BE2C (cell line): ENCODE results near the gene GTF3C1.

Source experiments
- DNase-seq: peaks from one replicate; pipeline ENCODE4 v3.0.0-alpha.2; 2020
- H3K27me3 ChIP-seq: fragments of 250-450 bp; sonication (Bioruptor Pico); 2 replicates; pipeline ENCODE4 v1.5.1; 2020; ENCODE audit warnings: mild to moderate bottlenecking
- H3K36me3 ChIP-seq: fragments of 250-450 bp; sonication (Bioruptor Pico); 2 replicates; pipeline ENCODE4 v1.5.1; 2020; ENCODE audit warnings: mild to moderate bottlenecking
- H3K4me1 ChIP-seq: fragments of 250-450 bp; sonication (Bioruptor Pico); 2 replicates; pipeline ENCODE4 v1.5.1; 2020
- H3K4me3 ChIP-seq: 2 replicates; pipeline ENCODE4 v1.5.1; 2011; ENCODE audit warnings: low read depth, low read length
- H3K9me3 ChIP-seq: fragments of 250-450 bp; sonication (Bioruptor Pico); 2 replicates; pipeline ENCODE4 v1.5.1; 2020
- TF ChIP-seq, protein P1 (sequence below): IDR thresholded peaks from 2 replicates; pipeline ENCODE4 v1.5.1; 2012; ENCODE audit warnings: mild to moderate bottlenecking, low read depth, low read length

GTF3C1 gene

DNA sequence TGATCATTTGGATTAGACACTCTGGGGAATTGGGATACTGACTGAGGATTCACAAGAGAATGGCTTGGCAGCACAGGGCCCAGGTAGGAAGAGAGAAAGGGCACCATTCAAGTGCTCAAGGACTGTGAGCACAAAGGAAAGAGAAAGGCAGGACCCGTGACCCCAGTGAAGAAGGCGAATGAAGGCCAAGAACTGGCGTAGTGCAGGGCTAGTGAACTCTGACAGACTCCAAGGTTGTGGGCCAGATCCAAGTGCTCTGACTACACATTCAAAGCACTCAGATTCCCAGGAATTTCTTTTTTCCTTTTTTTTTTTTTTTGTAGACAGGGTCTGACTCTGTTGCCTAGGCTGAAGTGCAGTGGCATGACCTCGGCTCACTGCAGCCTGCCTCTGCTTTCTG is 5.0 kb downstream of the GTF3C1 start:
- H3K9me3 ChIP-seq: no peaks in the 10 kb centered on the region
- H3K36me3 ChIP-seq: peaks cover 65% of the 10 kb centered on the region
- DNase-seq: no peak
- H3K27me3 ChIP-seq: no peaks in the 10 kb centered on the region
- H3K4me3 ChIP-seq: no peak overlapping the region
- TF ChIP-seq, protein P1, sequence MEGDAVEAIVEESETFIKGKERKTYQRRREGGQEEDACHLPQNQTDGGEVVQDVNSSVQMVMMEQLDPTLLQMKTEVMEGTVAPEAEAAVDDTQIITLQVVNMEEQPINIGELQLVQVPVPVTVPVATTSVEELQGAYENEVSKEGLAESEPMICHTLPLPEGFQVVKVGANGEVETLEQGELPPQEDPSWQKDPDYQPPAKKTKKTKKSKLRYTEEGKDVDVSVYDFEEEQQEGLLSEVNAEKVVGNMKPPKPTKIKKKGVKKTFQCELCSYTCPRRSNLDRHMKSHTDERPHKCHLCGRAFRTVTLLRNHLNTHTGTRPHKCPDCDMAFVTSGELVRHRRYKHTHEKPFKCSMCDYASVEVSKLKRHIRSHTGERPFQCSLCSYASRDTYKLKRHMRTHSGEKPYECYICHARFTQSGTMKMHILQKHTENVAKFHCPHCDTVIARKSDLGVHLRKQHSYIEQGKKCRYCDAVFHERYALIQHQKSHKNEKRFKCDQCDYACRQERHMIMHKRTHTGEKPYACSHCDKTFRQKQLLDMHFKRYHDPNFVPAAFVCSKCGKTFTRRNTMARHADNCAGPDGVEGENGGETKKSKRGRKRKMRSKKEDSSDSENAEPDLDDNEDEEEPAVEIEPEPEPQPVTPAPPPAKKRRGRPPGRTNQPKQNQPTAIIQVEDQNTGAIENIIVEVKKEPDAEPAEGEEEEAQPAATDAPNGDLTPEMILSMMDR: no peak
- H3K4me1 ChIP-seq: peaks cover 6% of the 10 kb centered on the region

- Histone ChIP-seq H3K4me3 (no peak overlapping the region), H3K36me3 (peaks cover 71% of the 10 kb centered on the region), H3K4me1 (peaks cover 6% of the 10 kb centered on the region), H3K27me3 (no peaks in the 10 kb centered on the region), H3K9me3 (no peaks in the 10 kb centered on the region)
- no peak for DNase-seq
- TF ChIP-seq, protein P1: no peak
These were observed 5.9 kb downstream of the GTF3C1 start for GRCh38 chr16:27543801-27544200.

- Histone ChIP-seq H3K4me1 (no peaks in the 10 kb centered on the region), H3K4me3 (no peak overlapping the region), H3K27me3 (no peaks in the 10 kb centered on the region), H3K9me3 (no peaks in the 10 kb centered on the region), H3K36me3 (peaks cover 80% of the 10 kb centered on the region)
- no peak for DNase-seq
- TF ChIP-seq, protein P1: no peak
These were observed 10.1 kb downstream of the GTF3C1 start for GRCh38 chr16:27539636-27540035.

- DNase-seq: no peak
- Histone ChIP-seq H3K4me1 (no peaks in the 10 kb centered on the region), H3K27me3 (no peaks in the 10 kb centered on the region), H3K4me3 (no peak overlapping the region), H3K9me3 (no peaks in the 10 kb centered on the region), H3K36me3 (peaks cover 79% of the 10 kb centered on the region)
- TF ChIP-seq, protein P1: no peak
These were observed 10.6 kb downstream of the GTF3C1 start for GRCh38 chr16:27539120-27539519.

- H3K4me1 ChIP-seq: no peaks in the 10 kb centered on the region
- peaks cover 79% of the 10 kb centered on the region for H3K36me3 ChIP-seq
- DNase-seq: no peak
- no peaks in the 10 kb centered on the region for H3K9me3 ChIP-seq
- H3K27me3 ChIP-seq: no peaks in the 10 kb centered on the region
- TF ChIP-seq, protein P1: no peak
- no peak overlapping the region for H3K4me3 ChIP-seq
These were observed 11.2 kb downstream of the GTF3C1 start for GRCh38 chr16:27538528-27538927.

DNA sequence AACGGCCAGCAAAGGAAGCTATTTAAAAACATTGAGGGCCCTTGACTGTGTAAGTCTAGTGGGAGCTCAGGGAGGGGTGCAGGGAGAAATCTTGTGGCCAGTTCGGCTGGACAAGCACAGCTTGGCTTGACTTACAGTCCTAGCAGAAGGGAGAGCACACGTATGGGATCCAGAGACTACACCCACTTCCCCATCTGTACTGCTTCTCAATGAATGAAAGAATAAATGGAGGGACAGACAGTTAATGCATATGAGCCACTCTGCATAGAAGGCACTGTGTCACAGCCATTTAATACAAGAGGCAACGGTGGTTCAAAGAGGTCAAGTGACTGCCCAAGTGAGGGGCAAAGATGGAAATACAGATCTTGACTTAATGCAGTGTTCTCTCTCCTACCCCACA is 15.5 kb downstream of the GTF3C1 start:
- peaks cover 81% of the 10 kb centered on the region for H3K36me3 ChIP-seq
- H3K9me3 ChIP-seq: no peaks in the 10 kb centered on the region
- DNase-seq: no peak
- H3K27me3 ChIP-seq: no peaks in the 10 kb centered on the region
- H3K4me1 ChIP-seq: no peaks in the 10 kb centered on the region
- H3K4me3 ChIP-seq: no peak overlapping the region
- TF ChIP-seq, protein P1: no peak
